Lower leg skin (tissue), 4 donors: Measurements from ENCODE around the gene UHRF1. TPM values are rescaled to one million over a fixed set of nuclear protein-coding genes. Genes with fewer than 3 reads are reported as not detected.
"Not testable (repeated sequence)": the region's sequence is repeated elsewhere in the genome, so short reads cannot be mapped to it uniquely, and the experiment has no call there.

Experiments
- DNase-seq, 2 donors: peaks; one replicate each; pipeline ENCODE4 v3.0.0-alpha.2; 2019; ENCODE audit warnings: low spot score in 2 of 2
- H3K4me3 ChIP-seq: fragments of 200-600 bp; sonication (generic); 2 replicates; pipeline ENCODE4 v1.5.1; 2017; ENCODE audit warnings: mild to moderate bottlenecking, low read depth; ENCODE audit not compliant: poor library complexity, severe bottlenecking
- POLR2A ChIP-seq, 2 donors: fragments of 450-650 bp; IDR thresholded peaks; one replicate each; pipeline ENCODE4 v1.6.1; 2016 to 2017; ENCODE audit warnings: antibody characterized with exemption in 2 of 2, mild to moderate bottlenecking in 1 of 2, moderate library complexity in 1 of 2
- WGBS, 2 donors: methylation state at CpG; one replicate each; pipeline ENCODE4 v1.1.5; 2018; 5-methylcytosine and 5-hydroxymethylcytosine counted together
- intact Hi-C: fragments of 100-400 bp; cut with DNase I; formaldehyde crosslinking; loops from one replicate; pipeline ENCODE4 v1.15.0; 2023; ENCODE audit warnings: low total_unique reads
- total RNA-seq, 4 donors: library from RNA; depleted of rRNA; stranded (reverse); fragments of >200 nt; gene quantifications; one replicate each; pipeline ENCODE4 v1.1.0, GENCODE V29; 2016
- TF ChIP-seq, protein P1 (sequence below), 3 donors: fragments of 450-650 bp; IDR thresholded peaks; one replicate each; pipeline ENCODE4 v1.5.1; 2016; ENCODE audit warnings: antibody characterized with exemption in 3 of 3, mild to moderate bottlenecking in 3 of 3, moderate library complexity in 2 of 3

The UHRF1 gene
- total RNA-seq, 4 donors from 2014 or later = 0.53 to 2.4 (median 1.1) TPM

- WGBS, 2 donors = 94 to 95% methylated on average over 18 of the region's 18 CpGs
- TF ChIP-seq, protein P1, sequence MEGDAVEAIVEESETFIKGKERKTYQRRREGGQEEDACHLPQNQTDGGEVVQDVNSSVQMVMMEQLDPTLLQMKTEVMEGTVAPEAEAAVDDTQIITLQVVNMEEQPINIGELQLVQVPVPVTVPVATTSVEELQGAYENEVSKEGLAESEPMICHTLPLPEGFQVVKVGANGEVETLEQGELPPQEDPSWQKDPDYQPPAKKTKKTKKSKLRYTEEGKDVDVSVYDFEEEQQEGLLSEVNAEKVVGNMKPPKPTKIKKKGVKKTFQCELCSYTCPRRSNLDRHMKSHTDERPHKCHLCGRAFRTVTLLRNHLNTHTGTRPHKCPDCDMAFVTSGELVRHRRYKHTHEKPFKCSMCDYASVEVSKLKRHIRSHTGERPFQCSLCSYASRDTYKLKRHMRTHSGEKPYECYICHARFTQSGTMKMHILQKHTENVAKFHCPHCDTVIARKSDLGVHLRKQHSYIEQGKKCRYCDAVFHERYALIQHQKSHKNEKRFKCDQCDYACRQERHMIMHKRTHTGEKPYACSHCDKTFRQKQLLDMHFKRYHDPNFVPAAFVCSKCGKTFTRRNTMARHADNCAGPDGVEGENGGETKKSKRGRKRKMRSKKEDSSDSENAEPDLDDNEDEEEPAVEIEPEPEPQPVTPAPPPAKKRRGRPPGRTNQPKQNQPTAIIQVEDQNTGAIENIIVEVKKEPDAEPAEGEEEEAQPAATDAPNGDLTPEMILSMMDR (IDR thresholded peaks at IDR 0.05) = no peak
- TF ChIP-seq POLR2A (IDR thresholded peaks at IDR 0.05) = no peak
- intact Hi-C loops = no loop called here
- no peak for DNase-seq
- H3K4me3 ChIP-seq = no peak overlapping the region
Measured at GRCh38 chr19:4952945-4953344, 43.6 kb downstream of the UHRF1 start.

GRCh38 chr19:4954320-4955149 lies 45.2 kb downstream of the UHRF1 start:
- intact Hi-C loops = not testable (repeated sequence)

GRCh38 chr19:4955274-4955673 lies 46.0 kb downstream of the UHRF1 start:
- TF ChIP-seq, protein P1 (IDR thresholded peaks at IDR 0.05) = no peak
- TF ChIP-seq POLR2A (IDR thresholded peaks at IDR 0.05) = no peak
- WGBS, 2 donors = 95% methylated on average over 10 of the region's 10 CpGs
- intact Hi-C loops = no loop called here

More at GRCh38 chr19:4954320-4955149, 45.2 kb downstream of the UHRF1 start:
- WGBS, 2 donors = 93 to 94% methylated on average over 45 to 46 of the region's 46 CpGs
- not testable (repeated sequence) for DNase-seq, H3K4me3 ChIP-seq

DNA sequence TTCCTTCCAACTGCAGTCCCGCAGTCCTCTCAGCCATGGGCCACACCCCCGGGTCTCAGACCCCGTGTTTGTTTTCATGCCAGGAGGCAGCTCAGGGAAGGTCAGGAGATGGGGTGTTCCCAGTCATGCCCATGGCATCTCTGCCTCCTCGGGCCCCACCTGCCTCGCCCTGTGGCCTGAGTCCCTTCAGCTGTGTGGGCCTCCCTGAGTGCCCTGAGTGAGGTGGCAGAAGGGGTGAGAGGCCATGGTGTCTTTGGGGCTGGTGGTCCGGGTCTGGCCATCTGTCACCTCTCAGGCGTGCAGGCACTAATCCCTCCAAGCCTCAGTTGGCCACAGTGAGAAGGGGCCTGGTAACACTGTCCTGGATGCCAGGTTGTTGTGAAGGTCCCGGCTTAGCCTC lies 48.7 kb downstream of the UHRF1 start:
- intact Hi-C loops = no loop called here
- no peak for DNase-seq
- 93 to 95% methylated on average over 8 of the region's 8 CpGs for WGBS, 2 donors

More at GRCh38 chr19:4955274-4955673, 46.0 kb downstream of the UHRF1 start:
- no peak overlapping the region for H3K4me3 ChIP-seq
- no peak for DNase-seq

DNA sequence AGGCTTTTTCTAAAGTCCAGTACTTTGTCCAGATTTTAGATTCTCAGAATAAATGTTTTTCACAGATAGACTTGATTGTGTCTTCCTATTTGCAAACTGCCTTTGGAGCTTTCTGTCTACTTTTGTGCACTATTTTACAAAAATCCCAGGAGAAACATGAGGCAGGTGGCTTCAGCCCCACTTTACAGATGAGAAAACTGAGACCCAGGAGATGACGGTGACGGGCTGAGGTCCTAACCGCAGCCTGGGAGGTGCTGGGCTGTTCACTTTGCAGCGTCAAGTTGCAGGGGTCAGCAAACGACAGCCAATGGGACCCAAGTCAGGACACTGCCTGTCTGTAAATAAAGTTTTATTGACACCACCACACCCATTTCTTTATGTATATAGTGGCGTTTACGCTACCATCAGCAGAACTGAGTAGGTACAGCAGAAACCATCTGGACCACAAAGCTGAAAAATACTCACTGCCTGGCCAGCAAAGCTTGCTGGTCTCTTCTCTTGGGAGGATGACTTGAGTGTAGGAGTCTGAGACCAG lies 52.9 kb downstream of the UHRF1 start:
- 95 to 97% methylated on average over 7 of the region's 7 CpGs for WGBS, 2 donors
- DNase-seq = no peak
- TF ChIP-seq, protein P1 (IDR thresholded peaks at IDR 0.05) = no peak
- TF ChIP-seq POLR2A (IDR thresholded peaks at IDR 0.05) = no peak
- H3K4me3 ChIP-seq = no peak overlapping the region
- intact Hi-C loops = no loop called here

More for the DNA sequence above, 48.7 kb downstream of the UHRF1 start:
- TF ChIP-seq POLR2A (IDR thresholded peaks at IDR 0.05) = no peak
- TF ChIP-seq, protein P1 (IDR thresholded peaks at IDR 0.05) = no peak
- H3K4me3 ChIP-seq = no peak overlapping the region

GRCh38 chr19:4965061-4965460 lies 55.8 kb downstream of the UHRF1 start:
- 95 to 97% methylated on average over 6 of the region's 6 CpGs for WGBS, 2 donors
- intact Hi-C loops = no loop called here
- TF ChIP-seq, protein P1 (IDR thresholded peaks at IDR 0.05) = no peak
- no peak for TF ChIP-seq POLR2A (IDR thresholded peaks at IDR 0.05)
- no peak overlapping the region for H3K4me3 ChIP-seq
- DNase-seq = no peak
